Myocyte (in vitro differentiated cells): Measurements from ENCODE around the gene CYTH3. TPM values are rescaled to one million over a fixed set of nuclear protein-coding genes. Genes with fewer than 3 reads are reported as not detected.
"Not testable (repeated sequence)": the region's sequence is repeated elsewhere in the genome, so short reads cannot be mapped to it uniquely, and the experiment has no call there.

Experiments used
- DNase-seq: peaks from one replicate; pipeline ENCODE4 v3.0.0-alpha.2; 2012; ENCODE audit warnings: low read depth
- total RNA-seq: library from RNA; depleted of rRNA; stranded (reverse); fragments of >200 nt; gene quantifications from 2 replicates; pipeline ENCODE4 v1.2.3, GENCODE V29; 2014

The CYTH3 gene
- total RNA-seq, 1 donor from 2014 or later, result 58.6 TPM

DNA sequence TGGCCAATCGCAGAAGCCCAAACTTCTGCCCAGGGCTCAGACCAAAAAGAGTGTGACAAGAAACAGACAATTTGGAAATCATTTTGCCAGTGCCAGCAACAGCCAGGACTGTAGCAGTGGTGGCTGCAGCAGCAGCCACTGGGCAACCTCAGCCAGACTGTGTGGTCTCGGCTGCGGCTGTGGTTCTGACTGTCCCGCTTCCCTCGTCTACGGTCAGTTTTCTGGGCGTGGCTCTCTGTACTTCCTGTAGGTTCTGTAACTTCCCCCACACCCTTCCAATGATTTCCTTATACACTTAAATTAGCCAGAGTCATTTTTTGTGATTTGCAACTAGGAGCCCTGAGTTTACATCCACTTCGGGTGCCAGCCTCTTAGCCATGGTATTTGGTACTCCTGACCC lies 39.9 kb downstream of the CYTH3 start:
- peak; percentile 57 for DNase-seq

- DNase-seq, result no peak
These were observed 40.3 kb downstream of the CYTH3 start for GRCh38 chr7:6232116-6232515.

DNA sequence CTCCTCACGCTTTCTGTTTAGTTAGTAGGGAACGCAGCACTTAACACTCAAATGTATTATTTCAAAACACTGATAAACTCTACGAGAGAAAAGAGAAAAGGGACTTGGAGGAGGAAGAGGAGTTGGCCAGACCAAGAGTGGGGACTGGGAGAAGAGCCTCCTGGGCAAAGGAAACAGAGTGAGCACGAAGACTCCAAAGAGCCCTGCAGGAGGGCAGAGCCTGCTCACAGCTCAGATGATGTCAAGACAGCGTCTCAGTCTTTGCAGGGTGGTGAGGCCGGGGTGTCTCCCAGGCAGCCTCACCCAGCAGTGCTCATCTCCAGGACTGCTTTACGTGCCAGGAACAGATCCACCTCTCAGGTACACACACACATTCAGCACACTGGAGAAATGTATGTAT lies 41.2 kb downstream of the CYTH3 start:
- no peak for DNase-seq

- DNase-seq, result not testable (repeated sequence)
These were observed 43.1 kb downstream of the CYTH3 start for GRCh38 chr7:6229284-6229683.

DNA sequence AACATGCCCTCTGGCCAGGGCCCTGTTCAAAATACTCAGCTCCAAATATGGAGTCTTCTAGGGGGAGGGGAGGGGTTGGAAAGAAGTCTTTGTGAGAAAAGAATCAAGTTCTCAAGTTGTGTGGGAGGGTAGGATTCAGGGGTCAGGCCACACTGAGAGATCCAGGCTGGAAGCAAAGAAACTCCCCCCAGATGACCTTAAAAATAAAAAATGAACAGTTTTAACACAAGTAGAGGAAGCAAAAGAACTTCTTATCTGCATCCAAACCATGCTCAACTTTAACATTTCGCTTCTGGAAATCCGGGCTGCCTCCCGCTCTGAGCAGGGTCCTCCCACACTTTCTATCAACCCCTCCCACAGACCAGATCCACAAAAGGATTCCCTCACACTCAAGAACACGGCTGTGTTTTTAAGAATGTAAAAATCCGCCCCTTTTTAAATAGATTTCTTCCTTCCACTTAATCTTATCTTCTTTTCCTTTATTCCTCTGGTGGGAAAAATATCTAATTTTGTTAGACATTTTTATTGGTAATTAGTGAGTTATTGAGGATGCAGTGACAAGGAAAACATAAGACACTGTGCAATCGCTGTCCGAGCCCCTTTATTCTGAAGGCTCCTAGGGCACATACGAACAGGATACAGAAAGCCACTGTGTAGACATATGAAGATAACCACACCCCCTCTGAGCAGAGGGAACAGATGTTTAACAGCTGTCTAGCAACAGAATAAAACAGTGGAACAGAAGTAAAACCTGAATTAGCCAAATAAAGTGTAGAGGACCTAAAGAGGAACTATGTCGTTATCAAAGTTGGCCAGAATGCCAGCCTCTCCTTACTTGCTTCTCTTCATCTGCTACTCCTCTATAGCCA lies 43.8 kb downstream of the CYTH3 start:
- DNase-seq, result peak; percentile 64

GRCh38 chr7:6227294-6227846 lies 45.1 kb downstream of the CYTH3 start:
- DNase-seq, result peak; percentile 47

DNA sequence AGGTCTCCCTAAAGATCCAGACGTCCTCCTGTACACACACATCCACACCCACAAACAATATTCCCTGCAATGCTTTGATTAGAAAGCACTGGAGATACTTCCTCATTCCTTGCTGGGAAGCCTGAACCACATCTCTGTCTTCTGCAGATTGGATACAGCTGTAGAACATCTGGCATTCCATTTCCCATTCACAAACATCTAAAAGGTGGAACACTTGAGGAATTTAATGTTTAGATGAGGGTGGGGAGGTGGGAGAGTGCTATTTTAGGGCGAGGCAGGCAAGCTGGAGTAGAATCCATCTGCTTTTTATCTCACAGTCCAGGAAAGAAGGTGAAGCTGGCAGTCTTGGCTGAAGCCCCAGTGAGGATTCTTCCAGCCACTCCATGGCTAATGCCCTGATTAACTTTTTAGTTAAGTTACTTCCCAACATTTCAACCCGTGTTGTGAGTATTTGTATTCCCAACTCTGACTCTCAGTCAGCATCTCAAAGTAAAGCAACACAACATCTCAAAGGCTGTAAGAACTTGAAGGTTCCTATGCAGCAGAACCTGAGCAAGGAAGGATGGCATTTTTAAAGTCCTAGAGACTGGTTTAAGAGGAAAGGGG lies 46.1 kb downstream of the CYTH3 start:
- DNase-seq, result peak; percentile 12

GRCh38 chr7:6223411-6223810 lies 49.0 kb downstream of the CYTH3 start:
- not testable (repeated sequence) for DNase-seq

DNA sequence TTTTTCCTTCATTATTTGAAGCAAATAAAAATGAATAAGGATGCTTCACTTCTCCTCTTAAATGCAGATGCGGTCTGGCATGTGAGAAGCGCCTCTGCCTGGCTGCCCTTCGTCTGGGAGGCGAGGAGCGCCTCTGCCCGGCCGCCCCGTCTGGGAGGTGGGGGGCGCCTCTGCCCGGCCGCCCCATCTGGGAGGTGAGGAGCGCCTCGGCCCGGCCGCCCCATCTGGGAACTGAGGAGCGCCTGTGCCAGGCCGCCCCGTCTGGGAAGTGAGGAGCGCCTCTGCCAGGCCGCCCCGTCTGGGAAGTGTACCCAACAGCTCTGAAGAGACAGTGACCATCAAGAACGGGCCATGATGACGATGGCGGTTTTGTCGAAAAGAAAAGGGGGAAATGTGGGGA lies 49.4 kb downstream of the CYTH3 start:
- DNase-seq, result not testable (repeated sequence)

DNA sequence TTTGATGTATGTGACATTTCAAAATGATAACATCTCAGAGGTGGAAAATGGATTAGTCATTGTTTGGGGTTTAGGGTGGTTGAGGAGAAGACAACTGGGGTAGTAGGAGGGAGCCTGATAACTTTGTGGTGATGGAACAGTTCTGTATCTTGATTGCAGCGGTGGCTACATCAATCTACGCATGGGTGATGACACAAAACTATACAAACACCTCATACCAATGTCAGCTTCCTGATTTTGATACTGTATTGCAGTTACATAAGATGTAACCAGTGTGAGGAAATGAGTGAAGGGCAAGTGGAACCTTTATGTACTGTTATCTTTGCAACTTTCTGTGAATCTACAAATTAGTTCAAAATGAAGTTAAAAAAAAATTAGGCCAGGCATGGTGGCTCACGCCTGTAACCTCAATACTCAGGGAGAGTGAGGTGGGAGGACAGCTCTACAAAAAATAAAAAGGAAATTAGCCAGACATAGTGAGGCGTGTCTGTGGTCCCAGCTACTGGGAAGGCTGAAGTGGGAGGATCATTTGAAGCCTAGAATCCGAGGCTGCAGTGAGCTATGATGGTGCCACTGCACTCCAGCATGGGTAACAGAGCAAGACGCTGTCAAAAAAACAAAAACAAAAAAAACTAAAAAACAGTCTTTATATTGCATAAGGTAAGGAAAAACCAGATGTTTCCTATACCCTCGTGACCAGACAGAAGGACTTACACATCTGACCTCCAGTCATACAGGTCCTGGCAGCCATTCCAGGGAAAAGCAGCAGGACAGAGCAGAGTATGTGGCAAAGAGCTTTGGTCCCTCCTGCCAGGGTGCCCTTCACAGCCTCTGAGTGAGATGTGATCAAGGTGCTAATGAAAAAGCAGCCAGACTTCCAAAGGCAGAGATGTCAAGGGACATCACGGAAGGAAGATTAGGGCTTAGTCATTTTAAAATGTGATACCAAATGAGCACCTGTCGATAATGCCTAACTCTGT lies 50.8 kb downstream of the CYTH3 start:
- no peak for DNase-seq

GRCh38 chr7:6218329-6218728 lies 54.1 kb downstream of the CYTH3 start:
- no peak for DNase-seq

GRCh38 chr7:6212008-6212407 lies 60.4 kb downstream of the CYTH3 start:
- no peak for DNase-seq

DNA sequence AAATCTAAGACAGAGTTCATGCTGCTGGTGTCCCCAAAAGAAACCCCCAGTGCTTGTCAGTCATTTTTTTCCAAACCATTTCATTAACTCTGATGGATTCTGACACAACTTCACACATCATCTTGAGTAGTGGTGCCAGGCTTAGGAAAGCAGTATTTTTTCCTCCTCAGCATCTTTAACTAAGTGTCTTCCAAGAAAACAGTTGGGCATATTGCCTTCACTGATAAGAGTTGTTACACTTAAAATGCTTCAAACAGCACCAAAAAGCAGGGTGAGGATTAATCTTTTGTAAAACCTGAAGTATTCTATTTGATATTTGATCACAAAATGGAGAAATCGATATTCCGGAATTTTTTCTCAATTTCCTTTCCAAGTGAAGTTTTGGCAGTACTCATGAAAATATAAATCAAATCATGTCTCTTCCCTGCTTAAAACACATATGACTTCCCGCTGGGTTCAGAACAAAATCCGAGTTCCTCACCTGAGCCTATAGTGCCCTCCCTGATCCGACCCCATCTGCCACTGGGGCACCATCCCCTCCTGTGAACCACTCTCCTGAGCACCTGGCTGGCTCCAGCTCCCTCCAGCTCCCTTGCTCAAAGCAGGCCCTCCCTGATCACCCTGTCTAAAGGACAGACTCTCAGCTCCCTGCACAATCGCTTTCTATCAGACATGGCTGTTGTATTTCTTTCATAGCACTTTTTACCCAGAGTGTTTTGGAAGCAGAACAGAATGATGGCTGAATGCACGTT lies 61.6 kb downstream of the CYTH3 start:
- no peak for DNase-seq

DNA sequence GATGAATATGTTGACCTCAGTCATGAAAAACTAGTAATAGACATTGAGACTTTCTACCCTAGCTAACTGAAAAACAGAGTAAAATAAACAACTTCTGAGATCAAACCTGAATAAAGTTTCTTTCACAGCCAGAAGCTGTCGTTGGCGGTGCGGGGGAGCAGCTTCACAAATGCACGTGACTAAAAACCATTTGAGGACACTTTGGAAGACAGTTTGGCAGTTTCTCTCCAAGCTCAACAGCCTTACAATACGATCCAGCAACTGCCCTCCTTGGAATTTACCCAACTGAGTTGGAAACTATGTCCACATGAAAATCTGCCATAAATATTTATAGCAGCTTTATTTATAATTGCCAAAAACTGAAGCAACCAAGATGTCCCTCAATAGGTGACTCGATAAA lies 63.1 kb downstream of the CYTH3 start:
- DNase-seq, result no peak

DNA sequence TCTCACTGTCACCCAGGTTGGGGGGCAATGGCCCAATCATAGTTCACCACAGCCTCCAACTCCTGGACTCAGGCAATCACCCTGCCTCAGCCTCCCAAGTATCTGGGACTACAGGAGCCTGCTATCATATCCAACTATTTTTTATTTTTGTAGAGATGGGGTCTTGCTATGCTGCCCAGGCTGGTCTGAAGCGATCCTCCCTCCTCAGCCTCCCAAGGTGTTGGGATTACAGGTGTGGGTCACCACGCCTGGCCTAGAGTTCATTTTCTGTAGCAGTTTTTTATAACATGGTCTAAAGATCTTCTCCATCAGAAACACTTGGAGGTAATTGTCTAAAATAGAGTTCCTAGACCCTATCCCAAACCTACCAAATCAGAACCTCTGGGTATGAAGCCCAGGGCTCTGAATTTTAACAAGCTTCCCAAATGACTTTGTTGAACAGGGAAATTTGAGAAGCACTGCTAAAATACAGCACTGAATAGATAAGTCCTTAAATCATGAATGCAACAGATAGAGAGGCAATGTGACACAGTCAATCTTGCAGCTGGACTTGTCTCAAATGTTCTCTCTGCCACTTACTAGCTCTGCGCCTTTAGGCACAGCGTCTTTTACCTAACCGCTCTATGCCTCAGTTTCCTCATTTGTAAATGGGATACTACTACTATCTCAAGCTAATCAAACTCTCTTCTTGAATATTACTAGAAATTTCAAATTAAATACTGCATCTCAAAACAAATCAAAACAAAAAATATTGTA lies 63.7 kb downstream of the CYTH3 start:
- DNase-seq, result no peak

DNA sequence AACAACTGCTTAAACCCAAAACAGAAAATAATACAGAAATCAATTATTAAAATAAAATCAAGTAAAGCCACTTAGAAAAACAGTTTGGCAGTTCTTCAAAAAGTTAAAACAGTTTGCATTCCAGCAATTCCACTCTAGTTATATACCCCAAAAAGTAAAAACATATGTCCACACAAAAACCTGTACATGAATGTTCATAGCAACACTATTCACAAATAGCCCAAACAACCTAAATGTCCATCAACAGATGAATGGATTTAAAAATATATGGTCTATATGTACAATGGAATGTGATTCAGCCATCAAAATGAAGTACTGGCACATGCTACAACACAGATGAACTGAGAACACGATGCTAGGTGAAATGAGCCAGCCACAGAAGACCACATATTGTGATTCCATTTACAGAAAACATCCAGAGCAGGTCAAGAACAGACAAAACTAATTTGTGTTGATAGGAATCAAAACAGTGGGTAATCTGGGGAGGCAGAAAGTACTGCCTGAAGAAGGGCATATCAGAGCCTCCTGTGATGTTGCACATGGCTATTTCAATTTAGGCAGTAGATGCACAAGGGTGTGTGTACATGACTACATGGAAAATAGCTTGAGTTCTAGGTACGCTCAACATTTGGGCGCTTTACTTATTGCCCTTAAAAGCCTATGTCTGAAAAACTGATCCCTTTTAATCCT lies 66.3 kb downstream of the CYTH3 start:
- no peak for DNase-seq

- no peak for DNase-seq
These were observed 69.0 kb downstream of the CYTH3 start for GRCh38 chr7:6203381-6203780.

DNA sequence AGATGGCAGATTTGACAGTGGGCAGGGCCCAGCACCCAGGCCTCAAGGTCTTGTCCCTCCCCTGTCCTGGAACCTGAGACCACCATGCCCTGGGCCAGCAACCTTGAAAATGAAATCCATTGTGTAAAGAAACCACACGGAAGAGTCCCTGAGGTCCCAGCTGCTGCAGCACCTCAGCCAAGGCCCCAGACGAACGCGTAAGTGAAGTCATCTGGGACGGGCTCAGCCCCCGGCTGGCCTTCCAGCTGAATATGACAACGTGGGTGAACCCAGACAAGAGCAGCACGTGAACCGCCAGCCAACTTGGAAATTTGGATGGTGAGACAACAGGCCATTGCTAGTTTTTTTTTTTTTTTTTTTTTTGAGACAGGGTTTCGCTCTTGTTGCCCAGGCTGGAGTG lies 70.3 kb downstream of the CYTH3 start:
- peak; percentile 72 for DNase-seq

DNA sequence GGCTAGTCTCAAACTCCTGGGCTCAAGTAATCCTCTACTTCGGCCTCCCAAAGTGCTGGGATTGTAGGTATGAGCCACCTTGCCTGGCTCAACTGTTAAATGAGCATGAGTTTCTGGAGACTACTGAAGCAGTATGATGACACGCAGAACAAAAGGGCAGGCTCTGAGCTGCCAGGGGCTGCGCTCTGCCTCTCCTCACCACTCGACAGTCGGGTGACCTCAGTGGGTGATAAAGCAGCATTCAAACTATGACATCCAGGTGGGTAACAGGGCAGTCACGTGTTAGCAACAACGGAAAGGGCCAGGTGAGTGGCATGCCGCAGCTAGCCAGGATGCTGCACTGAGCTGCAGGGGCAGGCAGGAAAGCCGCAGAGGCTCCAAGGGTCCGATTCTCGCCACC lies 71.5 kb downstream of the CYTH3 start:
- DNase-seq, result no peak
